ENCODE data around the gene ESM1. TPM values are rescaled to one million over a fixed set of nuclear protein-coding genes. Genes with fewer than 3 reads are reported as not detected.
A peak's percentile ranks its signal among the peaks of the same experiment; 100 is the strongest.
"Not testable (repeated sequence)": the region's sequence is repeated elsewhere in the genome, so short reads cannot be mapped to it uniquely, and the experiment has no call there.

Gene ESM1
- total RNA-seq: under 1 TPM in 1 of 2 donors, not detected in 1; 0.73 TPM

GRCh38 chr5:54985301-54986268 is at the start of gene ESM1:
ESM1 (minus strand) TSS chr5:54985593; CDS start chr5:54985517, 76 bp downstream.
- no peaks in the 10 kb centered on the region for H3K27me3 Mint-ChIP-seq

GRCh38 chr5:55033568-55033967 is 48.2 kb upstream of the ESM1 start:
- Mint-ChIP-seq H3K9me3 (no peaks in the 10 kb centered on the region), H3K4me1 (ENCODE audit: low read depth in 2 of 2) (peaks cover 41 to 49% of the 10 kb centered on the region in 2 donors), H3K4me3 (no peak overlapping the region), H3K27me3 (no peaks in the 10 kb centered on the region), H3K36me3 (peaks cover 14% of the 10 kb centered on the region), H3K27ac (peak overlapping the region in 1 of 2 donors; percentile 86)
- no peak for DNase-seq (ENCODE audit: low spot score)
- no peak for ATAC-seq

More at GRCh38 chr5:54985301-54986268, at the start of gene ESM1:
- Mint-ChIP-seq H3K4me3 (peak within 1 kb of the TSS; percentile 80), H3K36me3 (no peaks in the 10 kb centered on the region), H3K4me1 (ENCODE audit: low read depth in 2 of 2) (peaks cover 60 to 70% of the 10 kb centered on the region in 2 donors), H3K9me3 (no peaks in the 10 kb centered on the region), H3K27ac (peak within 1 kb of the TSS; percentile 56 to 85)
- ATAC-seq (peak; percentile 53 to 67), DNase-seq (ENCODE audit: low spot score) (no peak)

- H3K4me1 Mint-ChIP-seq (ENCODE audit: low read depth in 2 of 2): peaks cover 38 to 49% of the 10 kb centered on the region in 2 donors
- DNase-seq (ENCODE audit: low spot score): no peak
- no peak for ATAC-seq
- no peaks in the 10 kb centered on the region for H3K9me3 Mint-ChIP-seq
- no peaks in the 10 kb centered on the region for H3K27me3 Mint-ChIP-seq
- peak overlapping the region; percentile 36 to 67 for H3K27ac Mint-ChIP-seq
- peaks cover 20% of the 10 kb centered on the region for H3K36me3 Mint-ChIP-seq
- H3K4me3 Mint-ChIP-seq: no peak overlapping the region
Observed at GRCh38 chr5:55031492-55031891, 46.1 kb upstream of the ESM1 start.

GRCh38 chr5:55030676-55031369 is 45.4 kb upstream of the ESM1 start:
- no peak for DNase-seq (ENCODE audit: low spot score)
- no peaks in the 10 kb centered on the region for H3K9me3 Mint-ChIP-seq
- no peak for ATAC-seq
- peaks cover 20% of the 10 kb centered on the region for H3K36me3 Mint-ChIP-seq
- no peak overlapping the region for H3K4me3 Mint-ChIP-seq
- no peaks in the 10 kb centered on the region for H3K27me3 Mint-ChIP-seq
- peak overlapping the region; percentile 13 to 56 for H3K27ac Mint-ChIP-seq
- peaks cover 37 to 54% of the 10 kb centered on the region in 2 donors for H3K4me1 Mint-ChIP-seq (ENCODE audit: low read depth in 2 of 2)

GRCh38 chr5:55030220-55030619 is 44.8 kb upstream of the ESM1 start:
- no peak overlapping the region for H3K4me3 Mint-ChIP-seq
- no peak for DNase-seq (ENCODE audit: low spot score)
- H3K4me1 Mint-ChIP-seq (ENCODE audit: low read depth in 2 of 2): peaks cover 35 to 56% of the 10 kb centered on the region in 2 donors
- H3K27me3 Mint-ChIP-seq: no peaks in the 10 kb centered on the region
- H3K27ac Mint-ChIP-seq: peak overlapping the region; percentile 13 to 56
- peaks cover 20% of the 10 kb centered on the region for H3K36me3 Mint-ChIP-seq
- ATAC-seq: no peak
- H3K9me3 Mint-ChIP-seq: no peaks in the 10 kb centered on the region

GRCh38 chr5:55027595-55027994 is 42.2 kb upstream of the ESM1 start:
- Mint-ChIP-seq H3K27me3 (no peaks in the 10 kb centered on the region), H3K27ac (peak overlapping the region; percentile 60 to 93), H3K36me3 (peaks cover 20% of the 10 kb centered on the region), H3K4me3 (peak overlapping the region; percentile 77), H3K9me3 (no peaks in the 10 kb centered on the region), H3K4me1 (ENCODE audit: low read depth in 2 of 2) (peaks cover 45 to 57% of the 10 kb centered on the region in 2 donors)
- peak; percentile 76 to 85 for ATAC-seq
- DNase-seq (ENCODE audit: low spot score): no peak

- H3K4me3 Mint-ChIP-seq: peak overlapping the region; percentile 50
- H3K27me3 Mint-ChIP-seq: no peaks in the 10 kb centered on the region
- H3K36me3 Mint-ChIP-seq: peaks cover 6% of the 10 kb centered on the region
- no peak for DNase-seq (ENCODE audit: low spot score)
- H3K27ac Mint-ChIP-seq: peak overlapping the region; percentile 60 to 93
- peaks cover 47 to 53% of the 10 kb centered on the region in 2 donors for H3K4me1 Mint-ChIP-seq (ENCODE audit: low read depth in 2 of 2)
- peaks cover 6% of the 10 kb centered on the region for H3K9me3 Mint-ChIP-seq
- ATAC-seq: peak in 1 of 2 donors; percentile 57
Observed at GRCh38 chr5:55022450-55022849, 37.1 kb upstream of the ESM1 start.

GRCh38 chr5:55021821-55022220 is 36.4 kb upstream of the ESM1 start:
- ATAC-seq (no peak), DNase-seq (ENCODE audit: low spot score) (no peak)
- Mint-ChIP-seq H3K27me3 (no peaks in the 10 kb centered on the region), H3K4me3 (peak overlapping the region; percentile 50), H3K36me3 (peaks cover 1% of the 10 kb centered on the region), H3K27ac (peak overlapping the region; percentile 60 to 93), H3K4me1 (ENCODE audit: low read depth in 2 of 2) (peaks cover 41 to 46% of the 10 kb centered on the region in 2 donors), H3K9me3 (peaks cover 6% of the 10 kb centered on the region)

- H3K9me3 Mint-ChIP-seq: peaks cover 6% of the 10 kb centered on the region
- no peak for DNase-seq (ENCODE audit: low spot score)
Observed at GRCh38 chr5:55021410-55021809, 36.0 kb upstream of the ESM1 start.

GRCh38 chr5:55010149-55010548 is 24.8 kb upstream of the ESM1 start:
- Mint-ChIP-seq H3K9me3 (peaks cover 17% of the 10 kb centered on the region), H3K36me3 (peaks cover 29% of the 10 kb centered on the region), H3K4me1 (ENCODE audit: low read depth in 2 of 2) (peaks cover 17 to 25% of the 10 kb centered on the region in 2 donors), H3K27ac (peak overlapping the region in 1 of 2 donors; percentile 36)
- H3K4me3 Mint-ChIP-seq; DNase-seq (ENCODE audit: low spot score); ATAC-seq; H3K27me3 Mint-ChIP-seq: not testable (repeated sequence)

More at GRCh38 chr5:55021410-55021809, 36.0 kb upstream of the ESM1 start:
- no peaks in the 10 kb centered on the region for H3K36me3 Mint-ChIP-seq
- H3K27me3 Mint-ChIP-seq: no peaks in the 10 kb centered on the region
- peak overlapping the region; percentile 4 for H3K4me3 Mint-ChIP-seq
- peak in 1 of 2 donors; percentile 45 for ATAC-seq
- peaks cover 38 to 42% of the 10 kb centered on the region in 2 donors for H3K4me1 Mint-ChIP-seq (ENCODE audit: low read depth in 2 of 2)
- H3K27ac Mint-ChIP-seq: peak overlapping the region; percentile 2 to 60

- Mint-ChIP-seq H3K27ac (no peak overlapping the region), H3K9me3 (peaks cover 15% of the 10 kb centered on the region), H3K4me3 (no peak overlapping the region), H3K36me3 (peaks cover 10% of the 10 kb centered on the region), H3K27me3 (no peaks in the 10 kb centered on the region), H3K4me1 (ENCODE audit: low read depth in 2 of 2) (peaks cover 19 to 27% of the 10 kb centered on the region in 2 donors)
- DNase-seq (ENCODE audit: low spot score): no peak
- ATAC-seq: no peak
Observed at GRCh38 chr5:55004729-55005128, 19.3 kb upstream of the ESM1 start.

- no peak overlapping the region for H3K27ac Mint-ChIP-seq
- peaks cover 13% of the 10 kb centered on the region for H3K9me3 Mint-ChIP-seq
- H3K36me3 Mint-ChIP-seq: peaks cover 5% of the 10 kb centered on the region
- ATAC-seq: no peak
- no peaks in the 10 kb centered on the region for H3K27me3 Mint-ChIP-seq
- H3K4me3 Mint-ChIP-seq: no peak overlapping the region
- no peak for DNase-seq (ENCODE audit: low spot score)
- H3K4me1 Mint-ChIP-seq (ENCODE audit: low read depth in 2 of 2): peaks cover 24 to 28% of the 10 kb centered on the region in 2 donors
Observed at GRCh38 chr5:55003432-55004065, 18.2 kb upstream of the ESM1 start.

GRCh38 chr5:55002166-55002565 is 16.8 kb upstream of the ESM1 start:
- not testable (repeated sequence) for ATAC-seq; H3K36me3 Mint-ChIP-seq; H3K27me3 Mint-ChIP-seq; DNase-seq (ENCODE audit: low spot score); H3K4me3 Mint-ChIP-seq
- Mint-ChIP-seq H3K9me3 (peaks cover 13% of the 10 kb centered on the region), H3K4me1 (ENCODE audit: low read depth in 2 of 2) (peaks cover 24% of the 10 kb centered on the region in 2 donors), H3K27ac (peak overlapping the region in 1 of 2 donors; percentile 54)

All from natural killer cell treated with Interleukin-12 subunit alpha and Interleukin-12 subunit beta and Interleukin-15 and Interleukin-18, amount 100 ng/mL, for 72 hours (primary cell).